Fibroblast of skin of back (primary cell): ENCODE data around the gene NDUFS2.

Experiments used
- DNase-seq: peaks from one replicate; pipeline ENCODE4 v3.0.0-alpha.2; 2013

NDUFS2 gene

DNA sequence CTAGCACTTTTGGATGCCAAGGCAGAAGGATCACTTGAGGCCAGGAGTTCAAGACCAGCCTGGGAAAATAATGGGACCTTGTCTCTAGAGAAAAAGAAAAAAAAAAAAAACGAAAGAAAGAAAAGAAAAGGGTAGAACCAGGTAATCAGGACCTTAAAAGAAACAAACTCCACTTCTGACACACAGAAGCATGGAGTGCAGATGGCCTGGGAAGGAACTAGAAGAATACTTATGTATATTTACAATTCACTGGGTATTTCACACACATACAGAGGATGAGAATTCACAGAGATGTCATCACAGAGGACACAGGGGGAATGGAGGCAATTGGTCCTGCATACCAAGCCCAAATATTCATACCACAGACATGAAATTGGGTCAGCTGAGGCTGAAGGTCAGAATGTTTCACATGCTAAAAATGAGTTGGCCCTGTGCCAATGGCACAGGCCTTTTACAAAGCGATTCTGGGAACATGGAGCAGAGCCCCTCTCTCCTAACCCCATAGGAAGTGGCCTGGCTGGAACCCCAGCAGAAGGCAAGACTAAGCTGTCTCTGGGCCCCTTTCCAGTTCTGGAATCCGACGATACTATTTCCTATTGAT is 29.3 kb upstream of the NDUFS2 start:
- peak; percentile 82 for DNase-seq

DNA sequence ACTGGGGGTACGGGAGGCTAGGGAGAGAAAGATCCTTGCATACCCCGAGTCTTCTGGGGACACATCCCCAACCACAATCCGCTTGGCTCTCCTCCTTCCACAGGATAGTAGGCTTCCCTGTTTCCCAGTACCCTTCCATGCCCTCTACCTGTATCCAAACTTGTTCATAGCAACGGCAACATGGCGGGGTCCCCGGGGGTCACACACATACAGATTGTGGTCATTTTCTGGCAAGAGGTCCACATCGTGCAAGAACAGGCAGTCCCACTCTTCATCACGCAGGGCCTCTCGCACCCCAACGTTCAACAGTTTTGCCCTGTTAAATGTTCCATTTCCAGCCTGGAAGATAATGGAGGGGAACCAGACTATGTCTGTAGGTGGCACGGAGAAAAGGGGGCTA is 28.5 kb upstream of the NDUFS2 start:
- DNase-seq, result no peak

DNA sequence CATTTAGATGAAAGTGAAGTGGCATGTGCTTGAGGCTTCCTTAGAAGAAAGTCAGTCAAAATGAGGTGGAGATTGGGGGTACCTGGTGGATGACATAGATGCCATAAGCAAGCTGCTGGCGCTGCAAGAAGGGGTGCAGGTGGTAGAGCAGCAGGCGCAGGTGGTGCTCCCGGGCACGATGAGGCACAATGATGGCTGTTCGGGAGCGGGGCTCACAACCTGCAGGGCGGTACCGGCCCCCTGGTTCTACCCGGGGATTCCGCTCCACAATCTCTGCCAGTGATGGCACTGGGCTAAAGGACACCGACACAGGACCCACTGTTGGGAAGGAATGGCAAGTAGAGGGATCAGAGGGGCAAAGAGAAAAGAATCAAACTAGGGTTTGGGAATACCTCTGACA is 27.3 kb upstream of the NDUFS2 start:
- DNase-seq, result no peak

DNA sequence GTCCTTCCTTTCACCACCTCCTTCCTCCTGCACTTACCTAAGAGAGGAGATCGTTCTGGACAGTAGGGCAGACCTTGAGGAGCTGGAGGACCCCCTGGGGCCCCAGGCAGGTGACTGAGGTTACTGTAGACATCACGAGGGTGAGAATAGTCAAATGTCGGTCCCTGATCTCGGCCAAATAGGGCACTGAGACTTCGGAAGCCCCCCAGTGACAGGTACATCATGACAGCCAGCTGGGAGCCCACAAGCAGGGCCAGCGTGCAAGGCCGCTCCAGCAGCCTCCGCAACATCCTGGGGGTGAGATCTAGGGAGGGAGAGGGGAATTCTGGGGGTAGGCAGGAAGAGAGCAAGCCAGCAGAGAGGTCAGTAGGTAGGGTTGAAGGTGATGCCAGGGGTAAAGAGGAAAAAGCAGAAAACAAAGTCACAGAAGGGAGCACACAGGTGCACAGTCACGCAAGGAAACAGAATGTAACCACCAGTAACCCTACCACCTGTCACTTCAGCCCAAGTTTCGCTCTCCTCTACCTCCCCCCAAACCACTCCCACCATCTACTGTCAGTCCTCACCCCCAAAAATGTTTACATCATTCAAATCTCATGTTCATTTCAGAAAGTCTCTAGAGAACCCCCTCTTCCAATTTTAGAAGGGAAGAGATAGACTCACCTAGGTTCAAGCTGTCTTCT is 26.3 kb upstream of the NDUFS2 start:
- DNase-seq, result no peak

DNA sequence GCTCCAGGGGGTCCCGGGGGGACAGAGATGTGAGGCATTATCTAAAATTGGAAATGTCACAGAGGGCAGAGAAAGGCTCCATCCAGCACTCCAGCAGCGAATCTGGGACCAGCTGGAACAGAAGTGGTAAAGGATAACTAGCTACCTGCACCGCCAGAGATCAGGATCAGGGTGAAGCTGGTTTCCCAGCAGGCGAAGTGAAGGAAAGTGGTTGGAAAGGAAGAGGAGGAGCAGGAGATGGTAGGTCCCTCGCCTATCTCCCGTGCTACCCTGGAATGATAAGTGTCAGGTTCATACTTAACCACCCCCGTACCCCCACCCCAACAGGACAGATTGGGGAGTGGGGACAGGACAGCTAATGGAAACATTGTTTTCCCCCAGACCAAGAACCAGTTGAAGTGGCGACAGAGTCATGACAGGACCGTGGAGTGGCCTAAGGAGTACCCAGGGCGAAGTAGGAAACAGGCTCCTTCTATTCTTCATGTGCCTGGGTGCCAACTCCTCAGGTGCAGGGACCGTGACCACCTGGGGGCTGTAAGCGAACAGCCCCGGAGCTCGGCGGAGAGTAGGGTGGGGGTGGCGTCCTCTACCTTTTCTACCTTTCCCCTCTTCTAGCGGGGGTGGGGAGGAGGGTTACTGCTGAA is 25.6 kb upstream of the NDUFS2 start:
- no peak for DNase-seq

DNA sequence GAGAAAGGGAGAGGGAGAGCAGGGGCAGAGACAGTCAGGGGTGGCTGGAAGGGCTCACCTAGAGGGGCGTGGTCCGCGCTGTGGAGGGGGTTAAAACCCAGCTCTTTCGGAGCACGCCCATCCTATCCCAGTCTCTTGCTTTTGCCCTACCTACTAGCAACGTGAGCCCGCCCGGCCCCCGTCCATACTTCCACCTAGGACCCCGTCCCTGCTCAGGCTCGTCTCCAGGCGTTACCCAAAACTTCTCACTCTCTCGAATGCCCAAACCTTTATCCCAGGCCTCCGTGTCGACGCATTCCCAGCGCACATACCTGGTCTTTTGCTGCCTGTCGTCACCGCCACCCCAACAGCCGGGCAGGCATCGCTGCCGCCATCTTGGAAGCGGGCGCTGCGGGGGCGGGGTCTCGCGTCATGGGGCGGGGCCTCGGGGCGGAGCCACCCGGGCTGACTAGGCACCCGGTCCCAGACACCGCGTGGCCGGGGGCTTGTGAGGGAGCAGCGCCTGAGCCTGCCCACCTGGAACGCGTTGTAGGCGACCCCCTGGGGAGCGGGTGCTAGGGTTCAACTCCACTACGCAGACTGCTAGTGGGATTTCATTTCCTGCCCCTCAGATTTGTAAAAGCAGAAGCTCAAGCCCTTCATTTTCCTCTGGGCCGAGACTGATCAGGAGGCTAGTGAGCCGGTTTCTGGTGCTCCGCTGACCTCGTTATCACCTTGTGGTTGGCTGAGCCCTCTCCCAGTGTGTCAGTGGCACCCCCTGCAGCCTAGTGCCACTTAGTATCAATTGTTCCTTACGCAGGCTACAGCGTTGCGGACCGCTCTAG is 24.8 kb upstream of the NDUFS2 start, which contains the start of gene B4GALT3:
Gene B4GALT3 (minus strand): TSS at position 396 of the 824 bp plus-strand sequence. CDS start 1,447 bp downstream, outside the sequence.
- DNase-seq, result peak; percentile 73

DNA sequence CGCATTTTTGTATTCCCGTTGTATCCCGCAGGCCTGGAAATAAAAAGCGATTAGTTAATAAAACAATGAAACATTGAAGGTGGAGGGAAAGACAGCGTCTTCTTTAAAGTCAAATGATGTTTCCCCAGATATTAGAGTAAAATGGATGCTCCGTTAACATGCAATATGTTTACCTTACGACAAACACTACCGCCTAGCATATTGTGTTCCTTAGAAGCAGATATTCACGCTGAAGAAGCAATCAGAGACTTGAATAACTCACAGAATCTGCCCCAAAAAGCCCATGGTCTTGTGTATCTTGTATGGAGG is 24.3 kb upstream of the NDUFS2 start:
- no peak for DNase-seq

DNA sequence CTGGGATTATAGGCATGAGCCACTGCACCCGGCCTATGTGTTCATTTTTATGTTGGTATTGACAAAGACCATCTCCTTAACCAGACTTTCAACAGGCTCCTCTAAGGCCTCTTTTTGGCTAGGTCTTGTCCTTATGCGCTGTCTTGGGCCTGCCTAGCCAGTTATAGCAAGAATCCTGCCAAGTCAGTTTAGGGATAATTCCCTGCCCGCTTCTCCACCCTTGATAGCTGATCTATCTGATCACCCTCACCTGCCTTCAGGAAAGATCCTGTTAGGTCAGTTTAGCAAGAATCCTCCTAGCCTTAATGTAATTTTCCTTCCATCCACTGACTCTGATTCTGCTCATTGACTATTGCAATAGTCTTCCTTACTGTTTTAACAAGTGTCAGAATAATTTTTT is 22.5 kb upstream of the NDUFS2 start:
- DNase-seq, result no peak

DNA sequence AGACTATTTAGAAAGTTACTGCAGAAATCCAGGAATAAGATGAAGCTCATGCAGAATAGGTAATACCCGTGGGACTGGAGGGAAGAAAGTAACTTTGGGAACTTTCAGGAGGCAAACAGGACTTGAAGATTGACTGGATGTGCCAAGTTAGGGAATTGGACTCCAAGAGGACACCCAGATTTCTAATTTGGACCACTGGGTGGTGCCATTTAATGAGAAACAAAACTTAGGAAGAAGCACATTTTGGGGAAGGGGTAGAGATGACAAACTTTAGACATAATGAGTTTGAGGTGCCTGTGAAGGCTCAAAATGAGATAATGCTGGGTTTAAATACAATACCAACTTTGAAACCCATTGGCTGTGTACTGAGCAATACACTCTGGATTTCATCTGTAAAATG is 21.5 kb upstream of the NDUFS2 start:
- peak; percentile 22 for DNase-seq

DNA sequence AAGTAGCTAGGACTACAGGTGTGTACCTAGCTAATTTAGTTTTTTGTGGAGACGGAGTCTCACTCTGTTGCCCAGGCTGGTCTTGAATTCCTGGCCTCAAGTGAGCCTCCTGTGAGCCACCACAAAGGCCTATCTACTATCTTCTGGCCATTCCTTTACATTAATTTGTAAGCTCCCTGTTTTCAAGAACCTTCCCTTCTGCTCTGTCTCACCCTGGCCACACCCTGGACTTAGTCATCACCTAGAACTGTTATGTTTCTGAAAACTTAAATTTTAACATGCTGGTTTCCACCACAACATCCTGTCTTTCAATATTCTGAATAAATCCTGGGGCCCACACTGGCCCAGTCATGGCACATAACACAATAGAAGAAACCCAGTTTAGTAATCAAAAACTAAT is 20.0 kb upstream of the NDUFS2 start:
- peak; percentile 79 for DNase-seq

DNA sequence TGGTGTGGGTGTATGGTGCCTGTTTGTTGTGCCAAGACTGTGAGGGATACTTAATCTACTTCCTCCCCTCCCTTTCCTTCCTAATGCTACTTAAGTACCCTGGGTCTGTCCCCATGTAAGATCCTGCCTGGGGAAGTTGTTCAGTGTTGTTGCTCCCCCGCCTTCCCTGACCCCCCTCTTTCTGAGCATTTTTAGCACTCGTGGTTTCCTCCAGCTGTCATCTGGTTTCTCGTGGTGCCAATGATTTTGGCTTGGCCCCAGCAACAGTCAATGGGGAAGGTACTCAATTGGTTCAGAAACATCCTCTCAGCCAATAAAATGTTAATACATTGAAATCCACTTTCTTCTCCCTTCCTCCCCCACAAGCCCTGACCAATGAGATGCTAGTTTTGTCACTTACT is 16.9 kb upstream of the NDUFS2 start:
- DNase-seq, result peak; percentile 66

DNA sequence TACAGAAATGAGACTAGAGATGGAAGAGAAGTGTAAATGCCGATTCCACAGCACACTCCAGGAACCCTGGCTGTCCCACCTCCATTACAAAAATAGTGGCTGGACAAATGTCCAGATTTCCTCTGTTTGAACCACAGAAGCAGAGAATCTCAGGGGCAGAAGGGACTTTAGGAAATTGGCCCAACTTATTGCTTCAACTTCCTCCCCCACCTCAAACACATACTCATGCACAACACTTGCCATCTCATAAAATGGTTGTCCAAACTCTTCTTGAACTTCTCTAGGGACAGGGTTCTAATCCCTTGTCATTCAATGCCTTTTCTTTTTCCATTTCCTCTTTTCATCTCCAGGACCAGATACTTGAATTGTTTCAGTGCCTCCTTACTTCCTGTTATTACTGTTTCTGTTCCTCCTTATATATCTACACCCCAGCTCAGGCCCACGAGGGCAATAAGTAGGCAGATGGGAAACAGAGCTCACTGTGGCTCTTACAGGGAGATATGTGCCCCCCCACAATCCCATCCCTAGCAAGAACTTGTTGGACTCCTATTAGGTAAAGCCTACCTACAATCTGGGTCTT is 16.3 kb upstream of the NDUFS2 start:
- DNase-seq, result no peak

DNA sequence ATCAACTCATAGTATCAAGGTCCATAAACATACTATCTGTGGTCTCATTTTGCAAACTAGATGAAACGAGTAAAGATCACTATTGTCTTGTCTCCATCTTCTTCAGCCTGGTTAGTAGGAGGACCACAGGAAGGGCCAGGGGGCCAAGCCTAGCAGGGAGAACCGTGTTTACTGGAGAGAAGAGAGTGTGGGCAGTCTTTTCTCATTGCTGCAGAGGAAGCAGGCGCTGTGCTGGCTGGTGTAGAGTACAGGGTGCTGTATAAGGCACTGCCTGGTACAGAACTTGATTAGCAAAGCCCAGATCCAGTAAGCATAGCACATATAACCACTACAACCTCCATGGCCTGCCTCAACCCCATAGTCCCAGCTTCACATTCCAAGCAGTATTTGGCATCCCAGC is 14.9 kb upstream of the NDUFS2 start:
- DNase-seq, result no peak

DNA sequence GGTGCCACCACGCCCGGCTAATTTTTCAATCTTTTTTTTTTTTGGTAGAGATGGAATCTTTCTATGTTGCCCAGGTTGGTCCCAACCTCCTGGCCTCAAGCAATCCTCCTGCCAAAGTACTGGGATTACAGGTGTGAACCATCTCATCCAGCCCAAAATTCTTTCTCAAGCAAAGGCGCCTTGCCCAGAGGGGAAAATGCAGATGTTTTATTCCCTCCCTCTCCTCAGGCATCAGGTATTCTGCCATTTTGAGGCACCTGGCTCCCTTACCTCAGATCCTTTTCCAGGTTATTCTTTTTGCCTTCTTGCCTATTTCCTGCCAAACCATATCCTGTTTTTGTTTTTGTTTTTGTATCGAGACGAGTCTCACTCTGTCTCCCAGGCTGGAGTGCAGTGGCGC is 13.8 kb upstream of the NDUFS2 start:
- no peak for DNase-seq

DNA sequence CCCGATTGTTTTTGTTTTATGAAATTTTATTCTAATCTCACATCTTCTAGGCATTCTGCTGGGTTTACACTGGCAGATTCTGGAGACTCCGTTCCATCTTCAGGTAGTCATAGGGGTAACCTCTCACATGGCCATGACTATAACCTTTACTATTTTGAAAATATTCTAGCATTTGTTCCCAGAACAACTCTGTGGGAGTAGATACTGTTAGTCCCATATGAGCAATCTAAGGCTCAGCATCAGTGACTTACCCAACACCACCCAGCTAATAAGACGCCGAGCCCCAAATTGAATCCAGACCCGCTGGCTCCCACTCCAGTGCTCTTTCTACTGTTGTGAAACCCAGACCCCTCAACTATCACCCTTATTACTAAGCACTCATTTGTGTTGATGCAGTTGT is 13.1 kb upstream of the NDUFS2 start:
- DNase-seq, result no peak

DNA sequence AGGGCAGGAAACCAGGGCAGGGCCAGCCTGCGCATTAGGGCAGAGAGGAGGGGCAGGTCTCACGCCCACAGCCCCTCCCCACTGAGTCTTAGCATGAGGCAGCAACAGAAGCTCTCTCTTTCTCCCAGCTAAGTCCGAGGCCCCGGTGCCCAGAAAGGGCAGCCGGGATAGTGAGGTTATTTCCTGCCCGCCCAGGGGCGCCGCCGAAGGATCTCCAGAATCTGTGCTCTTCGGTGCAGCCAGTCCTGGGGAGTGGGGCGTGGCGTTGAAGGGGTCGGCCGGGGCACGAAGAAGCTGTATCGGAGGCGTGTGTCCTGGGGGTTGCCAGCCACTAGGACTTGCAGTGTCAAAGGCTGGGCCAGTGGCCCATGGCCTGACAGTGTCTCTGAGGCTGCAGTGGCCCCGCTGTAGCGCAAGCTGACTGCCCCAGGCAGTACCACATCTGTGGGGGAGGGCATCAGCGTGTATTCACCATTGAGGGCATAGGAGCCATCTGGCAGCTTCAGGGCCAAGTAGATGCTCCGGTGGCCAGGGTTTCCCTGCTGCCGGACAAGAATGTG is 11.1 kb upstream of the NDUFS2 start:
- no peak for DNase-seq

DNA sequence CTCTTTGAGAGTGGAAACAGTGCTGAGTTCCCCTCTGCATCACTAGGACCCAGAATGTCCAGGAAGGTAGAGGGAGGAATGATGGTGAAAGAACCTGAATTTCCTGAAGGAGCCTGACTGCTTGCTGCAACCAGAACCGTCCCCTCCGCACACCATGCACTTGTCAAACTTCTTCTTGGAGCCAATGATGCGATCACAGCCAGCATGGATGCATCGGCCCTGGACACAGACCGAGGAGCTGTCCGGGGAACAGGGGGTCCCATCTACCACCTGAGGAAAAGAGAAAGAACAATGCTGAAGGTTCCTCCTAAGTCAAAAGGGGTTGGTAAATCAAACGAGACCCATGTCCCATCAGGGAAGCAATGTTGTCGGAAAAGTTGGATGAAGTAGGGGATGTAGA is 10.2 kb upstream of the NDUFS2 start:
- DNase-seq, result no peak

DNA sequence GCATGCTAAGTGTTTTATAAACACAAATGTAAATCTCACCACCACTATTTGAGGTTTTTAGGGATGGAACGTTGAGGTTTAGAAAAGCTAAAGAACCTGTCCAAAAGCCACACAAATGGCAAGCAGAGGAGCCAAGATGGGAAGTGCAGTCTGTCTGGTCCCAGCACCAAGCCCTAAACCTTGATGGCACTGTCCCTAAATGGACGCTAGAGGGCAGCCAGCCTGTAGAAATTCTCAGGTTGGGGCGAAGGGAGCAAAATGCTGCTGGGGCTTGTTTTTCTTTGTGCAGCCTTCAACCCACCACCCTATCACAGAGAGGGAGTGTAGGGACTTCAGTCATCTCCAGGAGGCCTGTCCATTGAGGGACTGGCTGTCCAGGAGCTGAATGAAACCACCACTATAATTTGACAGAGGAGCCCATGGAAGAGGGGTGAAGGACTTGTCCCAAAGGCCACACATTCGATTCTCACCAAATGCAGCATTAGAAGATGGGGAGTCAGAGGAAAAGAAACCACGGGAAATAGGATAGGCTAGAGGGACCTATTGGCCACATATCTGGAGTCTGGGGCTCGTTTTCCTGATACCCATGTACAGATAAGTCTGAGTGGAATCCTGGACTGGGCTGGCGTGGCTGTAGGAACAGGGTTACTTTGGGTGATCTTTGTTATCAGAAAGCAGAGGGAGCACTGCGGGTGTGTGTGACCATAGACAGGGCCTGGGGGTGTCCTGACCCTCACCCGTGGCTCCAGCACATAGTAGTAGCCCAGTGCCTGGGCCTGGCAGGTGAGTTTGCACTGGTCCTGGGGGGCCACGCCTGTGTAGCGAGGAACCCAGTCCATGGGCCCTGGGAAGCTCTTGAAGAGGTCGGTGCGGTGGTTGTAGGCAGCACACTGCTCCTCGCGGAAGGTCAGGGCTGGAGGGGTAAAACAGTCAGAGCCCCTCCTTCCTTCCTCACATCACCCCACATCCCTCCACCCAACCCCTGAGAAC is 9.4 kb upstream of the NDUFS2 start:
- peak; percentile 73 for DNase-seq

DNA sequence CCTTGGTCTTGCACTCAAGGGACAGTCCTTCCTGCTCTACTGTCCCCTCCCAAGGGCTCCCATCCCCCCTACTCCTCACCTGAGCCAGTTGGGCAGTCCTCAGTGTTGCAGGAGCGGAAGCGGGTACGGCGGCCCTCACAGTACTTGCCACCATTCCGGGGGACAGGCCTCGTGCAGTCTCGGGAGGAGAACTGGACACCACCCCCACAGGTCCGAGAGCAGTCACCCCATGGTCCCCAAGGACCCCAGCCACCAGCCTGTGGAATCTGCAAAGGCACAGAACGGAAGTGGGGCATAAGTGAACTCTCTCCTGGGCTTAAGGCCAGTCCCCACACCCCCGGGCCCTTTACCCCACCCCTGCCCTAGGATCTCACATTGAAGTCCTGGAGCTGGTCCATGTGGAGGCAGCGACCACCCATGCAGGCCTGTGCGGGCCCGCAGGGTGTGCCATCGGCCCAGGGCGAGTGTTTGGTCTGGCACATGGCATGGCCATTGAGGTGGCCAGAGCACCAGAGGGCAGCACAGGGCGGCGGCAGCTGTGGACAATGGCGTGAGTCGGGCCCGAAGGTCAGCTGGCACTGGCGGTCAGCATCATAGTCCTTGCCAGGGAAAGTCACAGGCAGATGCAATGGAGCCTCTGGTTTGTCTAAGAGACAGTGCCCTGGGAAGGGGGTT is 8.5 kb upstream of the NDUFS2 start:
- no peak for DNase-seq

DNA sequence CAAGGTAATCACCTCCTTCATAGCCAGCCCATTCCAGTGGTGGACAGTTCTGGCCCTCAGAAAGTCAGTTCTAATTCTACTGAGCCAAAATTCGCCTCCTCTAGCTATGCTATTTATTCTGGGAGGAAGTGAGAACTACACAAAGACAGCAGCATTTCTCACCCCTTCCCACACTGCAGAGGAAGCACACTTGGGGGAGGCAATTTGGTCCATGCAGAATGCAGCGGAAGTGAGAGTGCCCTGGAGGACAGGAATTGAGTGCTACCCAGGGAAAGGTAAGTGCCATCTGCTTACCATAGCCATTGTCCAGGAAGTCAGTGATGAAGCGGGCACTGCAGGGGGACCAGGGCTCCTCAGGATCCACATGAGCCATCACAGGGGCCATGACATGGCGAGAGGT is 7.0 kb upstream of the NDUFS2 start:
- DNase-seq, result no peak

DNA sequence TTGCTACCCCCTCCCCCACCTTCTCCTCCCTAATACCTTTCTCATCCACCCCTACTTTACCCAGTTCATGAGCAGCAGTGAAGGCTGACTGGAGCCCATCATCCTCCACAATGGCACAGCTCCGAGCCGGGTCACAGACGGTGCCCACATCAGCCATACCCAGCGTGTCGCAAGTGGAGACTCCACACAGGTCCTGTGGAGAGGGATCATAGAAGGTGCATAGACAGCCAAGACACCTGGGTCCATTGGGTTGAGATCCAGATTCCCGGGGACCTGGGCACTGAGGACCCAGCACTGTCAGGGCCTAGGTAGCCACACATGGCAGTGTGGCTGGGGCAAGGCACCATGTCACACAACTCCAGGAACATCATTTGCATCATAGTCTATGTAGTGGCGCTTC is 6.1 kb upstream of the NDUFS2 start:
- no peak for DNase-seq
